ENCODE results near the gene ENPP3. TPM values are rescaled to one million over a fixed set of nuclear protein-coding genes. Genes with fewer than 3 reads are reported as not detected.

Gene ENPP3
- total RNA-seq = 1.9 TPM

DNA sequence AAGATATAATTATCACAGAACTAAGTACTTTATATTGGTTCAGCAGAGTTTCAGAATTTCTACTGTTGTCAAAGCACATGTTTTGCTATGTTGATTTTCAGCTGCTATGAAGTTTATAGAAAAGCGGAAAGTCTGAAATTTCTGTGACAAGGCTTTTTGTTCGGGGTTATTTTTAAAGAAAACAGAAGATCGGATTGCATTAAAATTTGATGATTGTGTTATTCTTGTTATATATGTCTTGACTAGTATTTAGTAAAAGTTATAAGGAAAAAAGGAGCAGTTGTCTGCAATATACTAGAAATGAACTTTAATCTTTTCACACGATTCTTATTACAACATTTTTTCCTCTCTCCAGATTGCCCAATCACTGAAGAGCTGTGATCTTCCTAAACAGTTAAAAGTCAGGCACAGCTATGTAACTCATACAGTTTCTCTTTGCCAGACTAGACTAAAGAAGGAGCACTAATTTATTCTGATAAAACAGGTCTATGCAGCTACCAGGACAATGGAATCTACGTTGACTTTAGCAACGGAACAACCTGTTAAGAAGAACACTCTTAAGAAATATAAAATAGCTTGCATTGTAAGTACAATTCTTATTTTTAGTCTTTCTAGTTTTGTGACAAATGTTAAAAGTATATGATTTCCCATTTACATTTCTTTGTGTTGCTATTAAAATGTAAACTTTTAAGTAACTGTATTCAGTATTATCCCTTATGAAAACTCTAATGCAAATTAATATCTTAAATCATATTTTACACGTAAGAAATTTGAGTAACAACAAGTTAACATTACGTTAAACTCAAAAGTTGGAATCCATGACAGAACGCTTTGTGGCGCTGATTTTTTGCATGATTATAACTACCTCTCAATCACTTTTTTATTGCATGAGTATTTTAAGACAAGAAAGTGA, at the start of gene ENPP3:
TSS of gene ENPP3 (plus strand) at position 423 of the 913 bp plus-strand sequence. CDS start at position 506, 83 bp downstream.
- DNase-seq (ENCODE audit: low spot score) (no peak), ATAC-seq (peak; percentile 85)

DNA sequence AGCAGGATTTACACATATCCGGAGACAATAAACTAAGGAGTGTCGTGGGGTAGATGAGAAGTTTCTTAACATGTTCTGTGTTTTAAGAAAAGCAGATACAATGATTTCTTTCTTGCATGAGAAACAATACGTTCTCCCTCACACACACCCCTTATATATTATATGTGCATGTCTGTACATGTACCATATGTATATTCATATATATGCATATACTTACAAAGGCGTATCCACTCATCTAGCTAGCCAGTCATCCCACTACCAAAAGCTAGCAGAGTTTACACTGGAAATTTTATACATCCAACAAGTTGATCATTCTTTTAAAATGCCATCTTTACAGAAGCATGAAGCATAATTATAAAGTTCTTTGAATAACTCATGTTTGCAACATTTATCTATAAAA, 49.2 kb upstream of the ENPP3 start:
- DNase-seq (ENCODE audit: low spot score) = no peak

DNA sequence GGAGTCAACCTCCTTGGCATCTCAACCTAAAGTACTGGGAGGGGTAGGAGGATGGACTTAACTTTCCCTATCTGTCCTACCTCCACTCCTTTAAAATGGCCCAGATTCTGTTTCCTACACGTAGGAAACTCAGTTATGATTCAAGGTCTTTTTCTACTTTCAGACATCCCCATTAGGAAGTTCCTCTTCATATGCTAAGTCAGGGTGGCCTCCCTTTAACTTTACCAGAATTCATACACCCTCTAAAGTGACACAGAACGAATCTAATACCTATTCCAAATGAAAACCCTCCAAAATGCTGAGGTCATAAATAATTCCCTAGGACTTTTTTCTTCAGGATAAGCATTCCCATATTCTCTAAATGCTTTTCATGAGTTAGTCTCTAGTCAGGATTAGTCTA, 48.5 kb upstream of the ENPP3 start:
- DNase-seq (ENCODE audit: low spot score) (no peak), ATAC-seq (no peak)

More for the DNA sequence above, 49.2 kb upstream of the ENPP3 start:
- no peak for ATAC-seq

DNA sequence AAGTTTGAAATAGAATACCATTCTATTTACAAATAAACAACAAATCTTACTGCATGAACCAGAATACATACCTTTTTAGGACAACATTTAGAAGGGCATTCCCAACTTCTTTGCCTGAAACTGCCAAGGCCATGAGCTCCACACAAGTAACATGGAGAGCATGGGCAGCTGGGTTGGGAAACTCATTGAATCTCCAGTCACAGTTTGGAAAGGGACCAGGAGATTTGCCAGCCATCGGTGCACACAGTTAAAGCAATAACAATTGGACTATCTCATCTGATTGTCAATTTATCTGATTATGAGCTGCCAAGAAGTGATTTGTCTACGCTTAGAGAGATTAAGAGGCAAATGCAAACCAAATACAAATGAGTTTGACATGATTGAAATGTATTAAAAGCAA, 44.2 kb upstream of the ENPP3 start:
- ATAC-seq = peak; percentile 12

DNA sequence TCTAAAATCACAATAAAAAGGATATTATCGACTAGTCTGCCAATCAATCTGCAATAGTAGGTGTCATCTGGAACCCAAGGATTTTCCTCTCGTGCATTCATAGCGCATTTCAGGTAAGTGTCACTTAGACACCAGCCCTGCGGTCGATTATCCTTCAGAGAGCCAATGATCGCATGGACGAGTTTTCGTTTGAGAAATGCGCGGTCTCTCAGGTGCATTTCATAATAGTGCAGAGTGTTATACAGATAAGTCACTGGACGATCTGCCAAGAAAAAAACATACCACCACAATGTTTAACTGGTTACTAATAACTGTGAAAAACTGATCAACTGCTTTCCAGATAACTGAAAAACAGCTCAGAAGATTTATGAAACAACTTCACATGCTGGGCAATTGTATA, 43.0 kb upstream of the ENPP3 start:
- peak; percentile 81 for ATAC-seq
- peak; percentile 57 for DNase-seq (ENCODE audit: low spot score)

More for the DNA sequence above, 44.2 kb upstream of the ENPP3 start:
- no peak for DNase-seq (ENCODE audit: low spot score)

DNA sequence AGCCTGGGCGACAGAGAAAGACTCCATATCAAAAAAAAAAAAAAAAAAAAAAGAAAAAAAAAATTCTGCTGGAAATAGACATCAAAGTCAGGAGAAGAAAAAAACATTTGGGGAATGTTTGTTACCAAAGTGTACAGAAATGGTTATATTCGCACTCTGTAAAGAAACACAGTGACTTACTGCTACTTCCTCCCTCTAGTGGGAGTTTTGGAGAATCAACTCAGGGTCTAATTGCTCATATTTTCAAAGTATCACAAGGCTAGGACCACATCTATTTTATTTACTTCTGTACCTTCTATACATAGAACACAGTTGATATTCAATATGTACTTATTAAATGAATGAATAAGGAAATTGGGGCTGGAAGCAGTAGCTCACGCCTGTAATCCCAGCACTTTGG, 39.7 kb upstream of the ENPP3 start:
- DNase-seq (ENCODE audit: low spot score) (no peak), ATAC-seq (peak; percentile 77)

DNA sequence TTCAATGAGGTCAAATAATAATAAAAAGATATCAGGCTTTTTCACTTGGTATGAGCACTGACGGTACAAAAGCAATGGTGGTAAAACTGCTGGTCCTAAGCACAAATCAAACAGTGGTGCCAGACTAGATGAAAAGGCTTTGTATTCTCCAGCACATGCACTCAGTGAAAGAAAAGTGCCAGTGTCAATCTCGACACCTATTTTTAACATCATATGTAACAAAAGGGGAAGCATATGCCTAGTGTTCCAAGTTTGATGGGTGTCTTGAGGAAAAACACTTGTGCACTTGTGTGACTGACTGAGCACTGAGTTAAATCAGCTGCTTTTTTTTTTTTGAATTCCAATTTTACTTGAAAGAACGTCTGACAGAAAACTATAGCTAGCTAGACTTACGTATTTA, 36.4 kb upstream of the ENPP3 start:
- DNase-seq (ENCODE audit: low spot score) = no peak
- ATAC-seq = no peak

DNA sequence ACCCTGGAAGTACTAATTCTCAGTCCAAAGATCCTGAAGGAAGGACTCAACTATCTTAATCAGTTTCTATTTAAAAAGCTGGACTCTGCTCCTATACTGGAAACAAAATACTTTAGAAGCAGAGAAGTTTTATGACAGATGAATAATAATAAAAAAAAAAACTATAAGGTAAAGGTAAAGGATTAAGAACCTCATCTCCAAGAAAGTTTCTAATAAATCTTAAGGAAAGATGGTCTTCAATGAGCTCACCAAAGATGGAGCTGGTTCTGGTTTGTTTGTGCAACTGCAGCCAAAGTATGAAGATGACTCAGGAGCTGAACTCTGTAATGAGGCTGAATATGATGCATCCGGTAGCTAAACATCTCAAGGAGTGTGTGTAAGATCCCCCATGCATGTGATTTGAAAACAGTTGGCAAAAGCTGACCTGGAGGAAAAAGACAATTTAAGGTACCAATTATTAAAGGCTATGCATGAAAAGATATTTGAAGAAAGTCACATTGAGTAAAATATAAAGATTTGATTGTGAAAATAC, 34.3 kb upstream of the ENPP3 start:
- no peak for ATAC-seq
- DNase-seq (ENCODE audit: low spot score) = no peak

DNA sequence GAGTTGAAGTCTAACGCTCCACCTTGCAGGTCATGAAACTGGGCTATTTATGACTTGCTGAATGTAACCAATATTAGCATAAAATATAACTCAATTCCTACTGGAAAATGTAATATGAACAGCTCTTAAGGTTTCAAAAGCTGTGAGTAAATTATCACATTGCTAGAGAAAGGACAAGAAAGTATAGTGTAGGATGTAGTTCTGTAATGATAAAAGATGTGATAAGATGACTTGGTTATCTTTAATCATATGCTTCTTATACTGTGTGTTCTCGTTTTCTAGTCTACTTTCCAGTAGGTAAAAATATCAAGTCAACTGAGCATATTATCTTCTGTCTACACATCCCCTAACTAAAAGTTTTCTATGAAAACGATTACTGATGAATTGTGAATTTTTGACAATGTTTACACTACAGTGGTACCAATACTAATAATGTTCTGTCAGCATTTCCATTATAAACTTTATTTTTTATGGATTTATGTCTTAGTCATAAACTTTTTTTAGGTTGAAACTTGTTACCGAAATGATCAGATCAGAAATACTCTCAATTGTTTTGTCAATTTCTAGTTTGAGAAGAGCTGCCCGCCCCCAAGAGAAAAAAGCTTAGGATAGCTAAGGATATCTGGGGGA, 23.7 kb upstream of the ENPP3 start:
- ATAC-seq (no peak), DNase-seq (ENCODE audit: low spot score) (no peak)

DNA sequence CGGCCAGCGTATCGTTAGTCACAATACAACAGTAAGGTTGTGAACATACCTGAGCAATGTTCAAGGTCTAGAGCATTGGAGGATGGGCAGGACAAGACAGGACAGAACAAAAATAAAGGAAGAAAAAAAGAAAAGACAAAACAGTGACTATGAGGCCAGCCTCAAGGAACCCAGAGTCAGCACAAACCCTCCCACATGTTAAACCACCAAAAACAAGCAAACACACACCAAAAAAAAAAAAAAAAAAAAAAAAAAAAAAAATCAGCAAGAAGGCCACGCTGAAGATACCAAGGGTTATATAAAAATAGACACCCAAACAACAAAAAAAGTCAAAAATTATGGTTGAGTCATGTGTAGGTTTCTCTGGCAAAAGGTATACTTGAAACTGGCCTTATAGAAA, 21.8 kb upstream of the ENPP3 start:
- ATAC-seq = no peak
- DNase-seq (ENCODE audit: low spot score) = no peak

DNA sequence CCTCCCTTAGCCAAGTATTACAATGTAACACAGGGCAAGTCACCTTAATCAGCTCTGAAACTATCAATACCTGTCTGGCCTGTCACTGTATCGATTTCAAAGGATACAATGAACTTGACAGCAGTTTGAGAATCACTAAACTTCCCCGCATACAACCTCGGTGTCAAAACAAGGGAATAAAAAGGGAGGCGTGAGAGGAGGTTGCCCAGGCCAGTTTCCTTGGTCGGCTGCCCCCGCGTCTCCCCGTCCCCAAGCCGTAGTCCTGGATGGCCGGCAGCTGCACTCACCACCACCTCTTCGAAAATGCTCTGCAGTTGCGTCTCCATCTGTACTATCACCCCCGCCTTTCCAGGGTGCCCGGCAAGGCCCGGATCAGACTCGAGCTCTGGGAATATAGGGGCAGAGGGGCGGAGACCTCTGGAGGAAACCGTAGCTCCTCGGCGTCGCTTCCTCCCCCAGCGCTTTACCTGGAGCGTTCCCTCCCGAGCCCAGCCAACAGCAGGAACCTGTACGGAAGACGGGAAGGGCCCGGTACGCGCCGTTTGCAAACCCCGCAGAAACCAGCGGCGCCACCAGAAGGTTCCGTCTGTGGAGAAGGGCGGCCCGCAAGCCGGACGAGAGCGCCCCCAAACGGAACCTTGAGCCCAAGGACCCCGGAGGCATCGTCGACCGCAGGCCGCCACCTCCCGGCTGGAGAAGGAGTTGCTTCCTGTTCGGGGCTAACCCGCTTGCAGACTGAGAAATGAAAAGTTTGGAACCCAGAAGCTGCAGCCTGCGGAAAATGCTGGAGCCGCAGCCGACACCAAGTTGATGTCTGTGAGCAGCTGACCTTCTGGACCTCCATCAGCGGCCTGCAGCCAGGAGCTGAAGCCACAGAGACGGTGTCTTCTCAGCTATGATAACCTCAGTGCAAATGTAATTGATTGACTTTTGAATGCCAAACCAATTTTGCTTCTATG, 9.1 kb upstream of the ENPP3 start, which contains the start of gene MED23:
TSS of gene MED23 (minus strand) at position 519 of the 959 bp plus-strand sequence. CDS start at position 326, 193 bp downstream.
- peak; percentile 98 for ATAC-seq
- peak; percentile 97 for DNase-seq (ENCODE audit: low spot score)

DNA sequence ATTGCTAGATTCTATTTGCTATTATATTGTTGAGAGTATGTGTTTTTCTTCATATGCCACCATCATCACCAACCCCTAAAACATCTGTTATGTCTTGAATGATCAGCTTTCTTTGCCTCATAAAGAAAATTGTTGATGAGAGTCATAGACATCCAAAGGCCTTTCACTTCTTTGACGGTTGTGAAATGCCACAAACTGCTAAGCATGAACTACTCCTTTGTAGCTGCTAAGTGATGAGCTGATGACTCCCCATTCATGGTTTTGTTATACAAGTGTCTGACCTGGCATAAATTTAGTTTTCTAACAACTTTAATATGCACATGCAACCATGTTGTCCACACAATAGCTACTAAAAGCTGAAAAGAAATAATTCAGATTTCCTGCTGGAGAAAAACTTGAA, 8.4 kb upstream of the ENPP3 start:
- ATAC-seq = no peak
- DNase-seq (ENCODE audit: low spot score) = no peak

DNA sequence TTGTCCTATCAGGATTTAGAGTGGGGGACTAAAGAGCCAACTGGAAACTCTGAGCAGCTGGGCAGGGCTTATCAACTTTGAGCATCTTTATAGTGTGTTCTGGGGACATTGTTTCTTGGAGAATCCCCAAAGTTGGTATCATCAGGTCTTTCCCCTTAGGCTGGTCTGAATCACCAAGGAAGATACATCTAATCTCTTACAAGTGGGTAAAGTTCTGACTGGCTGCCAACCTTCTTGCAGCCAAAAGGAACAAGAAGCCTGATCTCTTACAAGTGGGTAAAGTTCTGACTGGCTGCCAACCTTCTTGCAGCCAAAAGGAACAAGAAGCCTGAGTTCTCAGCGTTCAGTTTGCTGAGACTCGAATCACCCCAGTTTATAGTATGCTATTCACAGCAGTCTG, 7.5 kb upstream of the ENPP3 start:
- ATAC-seq = no peak
- DNase-seq (ENCODE audit: low spot score) = no peak

DNA sequence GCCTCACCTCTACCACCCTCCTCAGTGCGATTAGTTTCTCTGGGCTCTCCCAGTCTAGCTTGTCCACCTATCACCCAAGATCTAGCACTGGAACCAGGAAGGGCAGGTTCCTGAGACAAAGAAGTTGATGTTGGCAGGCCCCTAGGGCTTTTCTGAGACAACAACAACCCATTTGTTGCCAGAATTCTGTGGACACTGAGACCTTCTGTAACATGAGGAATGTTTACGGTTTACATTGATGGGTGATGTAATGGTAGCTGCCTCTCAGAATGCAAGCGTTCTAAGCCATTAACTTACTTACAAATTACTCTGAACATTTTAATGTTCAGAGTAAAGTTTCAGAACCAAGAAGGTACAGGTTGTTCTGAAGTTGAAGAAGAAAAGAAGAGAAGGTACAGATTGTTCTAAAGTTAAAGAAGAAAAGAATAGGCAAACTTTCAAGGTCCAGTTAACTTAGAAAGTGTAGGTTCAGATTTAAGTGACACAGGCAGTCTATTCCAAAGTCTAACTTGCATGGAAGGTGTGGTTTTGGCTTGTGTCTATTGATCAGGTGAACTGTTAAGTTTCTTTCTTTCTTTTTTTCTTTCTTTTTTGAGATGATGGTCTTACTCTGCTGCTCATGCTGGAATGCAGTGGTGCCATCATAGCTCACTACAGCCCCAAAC, 5.3 kb upstream of the ENPP3 start:
- DNase-seq (ENCODE audit: low spot score) (no peak), ATAC-seq (no peak)

DNA sequence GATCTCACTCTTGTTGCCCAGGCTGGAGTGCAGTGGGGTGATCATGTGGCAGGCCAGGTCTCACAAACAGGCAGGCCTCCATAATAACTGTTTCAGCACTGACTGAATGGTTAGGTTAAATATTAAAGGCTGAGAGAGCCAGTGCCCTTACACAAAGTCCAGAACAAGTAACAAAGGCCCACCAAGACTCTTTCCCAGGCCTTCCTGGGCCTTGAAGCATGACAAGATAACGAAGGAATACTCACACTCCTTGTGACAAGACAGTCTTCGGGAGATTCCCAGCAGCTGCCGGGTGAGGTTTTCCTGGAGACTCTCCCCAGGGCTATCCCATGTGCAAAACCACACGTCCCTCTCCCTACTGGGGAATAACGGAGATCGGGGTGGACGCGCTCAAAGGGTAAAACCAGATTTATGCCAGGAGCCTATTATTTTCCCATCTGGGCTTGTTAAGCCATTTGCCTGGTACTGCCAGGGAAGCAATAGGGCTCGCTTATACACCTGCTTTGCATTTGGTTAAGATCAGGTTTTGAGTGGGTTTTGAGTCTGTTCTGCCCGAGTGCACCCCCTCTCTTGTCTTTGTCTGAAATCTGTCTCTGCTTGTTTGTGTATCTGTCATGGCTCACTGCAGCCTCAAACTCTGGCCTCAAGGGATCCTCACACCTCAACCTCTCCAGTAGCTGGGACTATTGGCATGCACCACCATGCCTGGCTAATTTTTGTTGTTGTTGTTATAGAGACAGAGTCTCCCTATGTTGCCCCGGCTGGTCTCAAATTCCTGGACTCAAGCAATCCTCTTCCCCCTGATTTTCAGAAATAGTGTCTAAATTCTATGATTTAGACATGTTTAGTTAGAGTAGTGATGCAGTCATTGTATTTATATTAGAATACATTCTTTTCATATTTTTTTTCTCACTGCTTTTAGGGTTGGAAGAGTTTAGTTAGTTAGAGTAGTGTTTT, 1.4 kb upstream of the ENPP3 start:
- DNase-seq (ENCODE audit: low spot score) (no peak), ATAC-seq (peak; percentile 51)

DNA sequence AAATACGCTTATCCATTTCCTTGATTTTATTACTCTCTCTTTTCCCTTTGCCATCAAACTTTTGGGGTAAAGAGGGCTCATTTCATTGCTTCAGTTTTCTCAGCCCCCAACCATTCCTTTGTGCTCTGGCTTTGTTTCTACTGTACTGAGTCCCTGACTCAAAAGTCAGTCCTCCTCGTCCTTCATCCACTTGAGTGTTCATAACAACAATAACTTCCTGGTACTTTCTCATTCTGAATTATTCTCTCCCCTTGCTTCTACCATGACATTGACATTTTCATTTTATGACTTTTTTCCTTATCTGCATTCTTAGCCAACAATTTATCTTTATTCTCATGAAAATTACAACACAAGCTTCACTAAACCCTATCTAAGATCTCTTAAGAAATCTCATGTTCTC, 911 bp downstream of the ENPP3 start:
- ATAC-seq = no peak
- no peak for DNase-seq (ENCODE audit: low spot score)

DNA sequence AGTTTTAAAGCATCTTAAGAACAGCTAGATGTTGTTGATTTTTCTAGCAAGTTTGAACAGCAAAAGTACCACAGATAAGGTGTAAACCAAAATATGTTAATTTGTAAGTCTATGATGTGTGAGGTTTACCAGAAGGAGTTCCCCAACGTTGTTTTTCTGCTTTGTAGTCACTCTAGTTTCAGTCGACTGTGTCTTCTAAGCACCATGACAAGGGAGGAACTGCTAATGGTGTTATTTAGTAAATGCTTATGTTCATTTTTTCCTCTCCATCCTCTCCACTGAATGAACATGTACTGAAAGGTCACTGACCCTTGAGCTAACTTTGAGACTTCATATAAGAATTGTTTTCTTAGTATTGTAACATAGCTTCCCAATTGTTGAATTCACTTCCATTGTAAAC, 3.0 kb downstream of the ENPP3 start:
- no peak for ATAC-seq

DNA sequence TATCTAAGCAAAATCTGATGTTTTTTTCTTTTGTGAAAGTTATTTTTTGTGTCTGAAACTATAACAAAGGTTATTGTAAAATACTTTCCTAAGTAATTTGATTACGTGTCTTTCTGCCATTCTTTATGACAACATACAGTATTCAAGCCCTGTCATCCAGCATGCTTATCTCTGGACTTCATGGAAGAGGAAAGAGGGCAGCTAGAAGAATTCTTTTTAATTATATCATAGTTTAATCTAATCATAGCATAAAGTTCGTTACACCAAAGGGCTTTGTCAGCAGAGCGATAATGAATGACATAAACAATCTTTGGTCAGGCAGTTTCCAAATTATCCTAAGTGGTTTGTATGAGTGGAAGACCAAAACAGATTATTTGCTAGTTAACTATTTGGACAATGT, 3.5 kb downstream of the ENPP3 start:
- DNase-seq (ENCODE audit: low spot score) = no peak
- ATAC-seq = no peak

More for the DNA sequence above, 3.0 kb downstream of the ENPP3 start:
- no peak for DNase-seq (ENCODE audit: low spot score)

DNA sequence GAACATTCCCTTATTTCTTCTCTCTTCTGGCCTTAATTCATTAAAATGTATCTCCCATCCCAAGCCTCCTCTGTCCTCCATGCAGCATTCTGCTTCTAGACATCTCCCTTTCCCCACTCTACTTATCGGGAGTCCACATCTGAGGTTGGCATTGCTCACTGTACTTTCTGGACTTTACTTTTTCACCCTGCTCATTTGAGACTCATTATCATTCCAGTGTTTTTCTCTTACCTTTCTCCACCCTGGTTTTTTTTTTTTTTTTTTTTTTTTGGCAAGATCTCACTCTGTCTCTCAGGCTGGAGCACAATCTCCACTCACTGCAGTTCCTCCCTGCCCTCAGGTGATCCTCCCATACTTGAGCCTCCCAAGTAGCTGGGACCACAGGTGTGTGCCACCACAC, 4.5 kb downstream of the ENPP3 start:
- no peak for DNase-seq (ENCODE audit: low spot score)
- ATAC-seq = no peak
